ENCODE results near the gene KLF9.

Gene KLF9

DNA sequence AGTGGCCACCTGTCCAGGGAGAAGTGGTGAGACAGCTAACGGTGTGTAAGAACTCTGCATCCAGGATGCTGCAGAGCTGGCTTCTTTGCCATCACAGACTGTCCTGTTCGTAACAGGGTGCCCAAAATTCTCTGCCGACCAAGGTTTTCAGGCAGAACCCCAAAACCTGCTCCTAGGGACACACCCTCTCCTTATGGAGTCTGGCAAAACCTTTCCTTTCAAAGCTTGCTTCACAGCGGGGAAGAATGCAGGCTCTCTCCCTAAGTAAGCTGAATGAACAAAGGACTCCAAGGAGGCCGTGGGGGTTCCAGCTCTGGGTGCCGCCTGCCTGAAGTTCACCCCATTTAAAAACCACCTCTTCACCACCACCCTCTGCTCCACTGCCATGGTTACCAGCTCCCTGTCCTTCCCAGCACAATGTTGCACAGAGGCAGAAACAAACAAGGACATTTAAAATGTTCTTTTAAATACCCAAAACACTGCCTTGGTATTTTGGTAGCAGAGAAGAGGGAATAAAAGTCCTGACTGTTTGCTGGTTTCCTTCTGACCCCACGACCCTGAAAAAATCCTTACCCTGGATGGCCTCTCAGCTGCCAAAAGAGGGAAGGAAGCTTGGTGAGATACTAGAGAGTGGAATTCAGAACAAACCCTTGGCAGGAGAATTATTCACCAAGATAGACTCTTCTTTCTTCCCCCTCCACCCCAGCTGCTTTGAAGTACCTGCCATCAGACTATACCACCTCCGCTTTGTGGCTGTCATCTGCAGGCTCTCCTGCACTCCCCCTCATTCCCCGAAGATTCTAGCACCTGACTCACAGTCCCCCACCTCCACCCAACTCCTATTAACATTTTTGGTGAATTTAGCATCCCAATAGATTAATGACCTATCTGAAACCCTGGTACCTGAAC is 7.1 kb upstream of the KLF9 start:
- DNase-seq: no peak

DNA sequence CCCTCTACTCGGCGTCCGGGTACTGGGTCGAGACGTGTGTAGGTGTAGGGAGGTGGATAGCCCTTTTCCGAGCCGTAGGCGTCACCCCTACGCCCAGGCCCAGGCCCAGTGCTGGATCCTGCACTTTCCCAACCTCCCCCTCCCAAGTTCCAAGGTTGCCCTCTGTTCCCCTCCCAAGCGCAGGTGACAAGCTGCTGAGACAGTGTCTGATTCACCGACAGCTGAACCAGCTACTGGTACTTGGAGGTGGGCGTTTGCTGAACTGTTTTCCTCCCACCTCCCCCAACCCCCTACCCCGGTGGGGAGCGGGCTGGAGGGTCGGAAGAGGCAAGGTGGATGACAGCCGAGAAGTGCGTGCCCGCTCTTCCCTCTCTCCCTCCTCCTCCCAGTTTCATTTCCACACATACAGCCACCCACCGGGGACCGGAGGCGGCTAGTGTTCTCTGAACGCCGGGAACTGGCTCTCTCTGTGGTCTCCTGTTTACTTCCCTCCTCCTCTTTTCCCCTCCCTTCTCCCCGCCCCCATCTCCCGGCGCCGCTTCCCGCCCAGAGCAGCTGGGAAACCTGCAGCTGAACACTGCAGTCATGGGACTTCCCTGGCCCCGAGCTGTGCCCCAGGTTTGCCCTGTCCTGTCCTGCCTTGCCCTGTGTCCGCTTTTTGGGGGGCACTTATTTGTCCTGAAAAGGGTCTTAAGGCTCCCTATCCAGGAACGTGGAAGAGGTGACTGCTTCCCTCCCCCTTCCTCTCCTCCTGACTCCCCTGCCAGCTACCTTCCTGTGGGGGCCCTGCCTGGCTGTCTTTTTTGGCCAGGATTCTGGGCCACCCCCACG is 6.2 kb upstream of the KLF9 start:
- no peak for DNase-seq

DNA sequence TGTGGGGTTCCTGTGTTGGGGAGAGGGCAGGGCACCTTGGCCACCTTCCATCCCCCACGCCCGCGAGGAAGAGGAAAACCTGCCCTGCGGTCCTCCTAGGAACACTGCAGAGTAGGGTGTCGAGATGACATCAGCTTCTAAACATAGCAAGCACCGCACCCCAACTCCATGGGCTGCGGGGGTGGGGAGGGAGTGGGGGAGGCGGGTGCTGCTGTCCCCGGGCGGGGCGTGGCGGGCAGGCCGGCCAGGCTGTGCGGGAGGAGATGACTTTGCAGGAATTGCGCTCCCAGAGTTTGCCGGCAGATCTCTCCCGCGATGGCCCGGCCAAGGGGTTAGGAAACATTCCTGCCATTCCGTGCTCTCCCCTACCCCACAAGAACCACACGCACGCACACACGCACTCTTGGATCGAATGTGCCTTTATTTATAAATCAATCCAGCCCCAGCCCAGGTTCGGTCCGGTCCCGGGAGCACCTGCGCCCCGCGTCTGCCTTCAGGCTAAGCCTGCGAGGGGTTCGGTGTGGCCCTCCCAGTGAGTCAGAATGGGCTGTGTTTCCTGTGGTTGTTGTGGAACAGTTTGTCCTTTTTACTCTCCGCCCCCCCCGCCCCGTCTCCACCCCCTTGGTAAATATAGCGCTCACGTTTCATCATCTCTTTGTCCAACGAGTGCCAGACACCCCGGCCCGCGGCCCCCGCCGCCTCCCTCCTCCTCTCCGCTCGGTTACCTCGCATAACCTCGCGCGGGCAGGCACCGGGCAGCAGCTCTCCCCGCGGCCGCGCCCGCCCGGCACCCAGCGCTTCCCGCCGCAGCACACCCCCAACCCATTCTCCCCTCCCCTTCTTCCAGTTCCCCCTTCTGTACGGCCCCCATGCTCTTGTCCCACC is 5.3 kb upstream of the KLF9 start:
- peak; percentile 94 for DNase-seq

DNA sequence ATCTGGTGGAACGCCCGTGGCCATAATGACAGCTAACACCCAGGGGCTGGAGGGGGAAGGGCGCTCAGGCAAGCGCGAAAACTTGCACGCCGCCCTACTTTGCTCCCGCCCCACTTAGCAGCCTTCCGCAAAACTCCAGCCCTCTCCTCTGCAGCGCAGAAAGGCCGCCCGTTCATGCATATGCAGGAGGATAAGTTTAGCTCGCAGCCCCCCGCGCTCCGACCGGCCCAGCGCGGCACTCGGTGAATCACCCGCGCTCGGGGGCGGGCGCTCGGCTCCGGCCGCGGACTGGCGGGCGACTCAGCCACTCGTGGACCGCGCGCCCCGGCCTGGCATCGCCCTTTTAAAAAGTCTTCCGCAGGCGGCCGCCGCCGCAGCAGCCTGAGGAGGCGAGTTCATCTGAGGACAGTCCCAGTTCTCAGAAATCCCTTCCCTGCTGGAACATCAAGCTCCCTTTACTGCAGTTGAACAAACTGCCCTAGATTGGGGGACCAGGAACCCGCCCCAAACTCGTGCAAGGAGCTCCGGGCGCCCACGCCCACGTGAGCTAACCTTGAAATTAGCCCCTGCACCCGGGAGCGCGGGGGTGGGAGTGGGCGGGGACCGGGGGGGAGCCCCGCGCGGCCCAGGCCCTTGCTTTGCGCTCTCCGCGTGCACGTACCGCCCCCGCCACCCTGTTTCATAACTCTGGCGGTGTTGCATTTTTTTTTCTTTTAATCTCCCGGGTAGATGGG is 4.5 kb upstream of the KLF9 start:
- DNase-seq: peak; percentile 89

DNA sequence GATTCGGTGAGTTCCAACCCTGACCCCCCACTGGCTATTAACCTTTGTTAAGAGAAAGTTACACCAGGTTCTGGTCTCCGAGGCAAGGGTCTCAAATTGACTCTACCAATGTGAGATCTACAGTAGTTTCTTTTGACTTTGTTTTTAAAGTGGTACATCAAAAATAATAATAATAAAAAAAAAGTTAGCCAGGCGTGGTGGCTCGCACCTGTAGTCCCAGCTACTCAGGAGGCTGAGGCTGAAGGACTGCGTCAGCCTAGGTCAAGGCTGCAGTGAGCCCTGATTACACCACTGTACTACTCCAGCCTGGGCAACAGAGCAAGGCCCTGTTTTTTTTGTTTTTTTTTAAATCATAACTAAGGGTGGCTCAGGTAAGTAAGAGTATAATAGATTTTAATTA is 1.0 kb upstream of the KLF9 start:
- DNase-seq: no peak

DNA sequence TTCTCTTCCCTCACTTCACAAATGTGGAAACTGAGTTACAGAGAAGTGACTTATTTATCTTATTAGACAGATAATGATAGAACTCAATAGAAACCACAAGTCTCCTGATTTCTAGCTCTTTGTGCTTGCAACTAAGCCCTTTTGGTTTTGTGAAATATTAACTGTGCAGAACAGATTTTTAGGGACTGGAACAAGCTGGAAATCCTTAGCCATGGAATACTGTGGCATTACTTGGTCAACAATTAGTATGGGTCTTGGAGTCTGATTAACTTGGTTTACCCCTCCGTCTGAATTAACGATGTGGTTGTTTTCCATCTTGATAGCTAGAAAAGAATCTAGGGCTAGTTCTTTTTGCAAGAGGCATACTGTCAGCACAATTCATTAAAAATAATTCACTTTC is 584 bp upstream of the KLF9 start:
- no peak for DNase-seq

DNA sequence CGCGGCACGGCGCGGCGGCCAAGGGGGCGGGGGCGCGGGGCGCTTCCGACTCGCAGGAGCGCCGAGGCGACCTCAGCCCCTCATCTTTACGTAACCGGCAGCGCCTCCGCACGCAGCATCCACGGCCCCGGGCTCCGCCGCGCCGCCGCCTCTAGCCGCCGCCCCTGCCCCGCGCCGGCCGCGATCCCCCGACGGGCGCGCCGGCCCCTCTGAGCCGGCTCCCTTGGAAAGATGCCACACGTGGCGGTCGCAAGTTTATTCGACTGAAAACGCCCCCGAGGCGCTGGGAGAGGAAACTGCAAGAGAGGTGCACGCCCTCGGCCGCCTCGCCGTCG is 1.0 kb downstream of the KLF9 start:
- DNase-seq: peak; percentile 65

DNA sequence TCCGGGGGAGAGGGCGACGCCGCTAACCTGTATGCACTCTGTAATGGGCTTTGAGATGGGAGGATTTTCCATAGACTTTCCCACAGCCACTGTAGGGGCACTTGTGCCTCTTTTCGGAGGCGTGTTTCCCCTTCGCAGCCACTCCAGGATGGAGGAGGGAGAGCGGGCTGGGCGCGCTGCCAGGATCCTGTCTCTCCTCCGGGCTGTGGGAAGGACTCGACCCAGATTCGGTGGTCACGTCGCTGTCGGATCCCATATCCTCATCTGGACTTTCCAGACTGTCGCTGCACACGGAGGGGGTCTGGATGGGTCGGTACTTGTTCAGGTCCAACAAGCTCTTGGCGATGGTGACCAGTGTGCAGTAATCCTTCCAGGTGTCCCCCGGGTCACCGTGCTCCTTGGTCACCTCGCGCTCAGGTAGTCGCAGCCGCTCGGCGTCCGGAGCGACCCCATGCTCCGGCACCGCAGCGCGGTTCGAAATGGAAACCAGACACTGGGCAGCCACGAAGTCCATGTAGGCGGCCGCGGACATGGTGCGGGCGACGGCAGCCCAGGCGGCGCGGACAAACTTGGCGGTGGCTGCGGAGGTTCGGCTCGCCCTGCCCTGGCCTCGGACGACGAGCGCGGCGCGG is 1.5 kb downstream of the KLF9 start:
- DNase-seq: peak; percentile 68

DNA sequence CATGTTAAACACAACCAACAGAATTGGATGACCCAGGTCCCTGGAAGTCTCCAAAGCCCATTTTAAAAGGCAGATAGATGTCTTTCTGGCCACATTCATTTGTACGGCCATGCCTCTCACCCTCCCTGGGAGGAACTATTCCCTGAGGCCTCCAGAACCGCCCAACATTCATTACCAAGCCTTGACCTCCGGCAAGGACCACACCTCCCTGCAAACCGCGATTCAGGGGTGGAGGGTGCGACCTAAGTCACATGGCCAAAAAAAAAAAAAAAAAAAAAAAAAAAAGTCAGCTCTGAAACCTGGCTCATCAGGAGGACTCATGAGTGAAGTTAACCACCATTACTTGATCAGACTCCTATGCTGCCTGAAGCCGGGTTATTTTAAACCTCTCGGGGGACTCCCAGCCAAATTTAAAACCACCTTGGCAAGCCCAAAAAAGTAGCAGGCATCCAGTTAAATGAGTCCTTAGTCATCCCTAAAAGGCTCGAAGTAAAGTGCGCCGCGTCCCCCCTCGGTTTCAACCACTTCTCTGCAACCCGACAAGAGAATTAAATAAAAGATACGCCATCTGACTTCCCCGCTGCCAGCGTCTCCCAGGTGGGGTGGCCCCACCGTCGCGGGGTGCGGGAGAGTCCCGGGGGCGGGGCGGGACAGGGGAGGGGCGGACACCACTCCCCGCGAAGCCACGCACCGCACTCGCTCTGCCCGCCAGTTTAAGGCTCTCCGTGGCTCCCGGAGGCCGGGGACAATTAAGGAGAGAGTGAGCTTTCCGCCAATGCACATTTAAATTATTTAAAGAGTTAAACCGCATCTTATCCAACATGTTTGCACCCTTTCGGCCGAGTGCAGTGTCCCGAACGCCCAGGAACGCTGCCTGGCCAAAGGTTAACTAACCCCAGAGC is 2.3 kb downstream of the KLF9 start:
- DNase-seq: peak; percentile 44

DNA sequence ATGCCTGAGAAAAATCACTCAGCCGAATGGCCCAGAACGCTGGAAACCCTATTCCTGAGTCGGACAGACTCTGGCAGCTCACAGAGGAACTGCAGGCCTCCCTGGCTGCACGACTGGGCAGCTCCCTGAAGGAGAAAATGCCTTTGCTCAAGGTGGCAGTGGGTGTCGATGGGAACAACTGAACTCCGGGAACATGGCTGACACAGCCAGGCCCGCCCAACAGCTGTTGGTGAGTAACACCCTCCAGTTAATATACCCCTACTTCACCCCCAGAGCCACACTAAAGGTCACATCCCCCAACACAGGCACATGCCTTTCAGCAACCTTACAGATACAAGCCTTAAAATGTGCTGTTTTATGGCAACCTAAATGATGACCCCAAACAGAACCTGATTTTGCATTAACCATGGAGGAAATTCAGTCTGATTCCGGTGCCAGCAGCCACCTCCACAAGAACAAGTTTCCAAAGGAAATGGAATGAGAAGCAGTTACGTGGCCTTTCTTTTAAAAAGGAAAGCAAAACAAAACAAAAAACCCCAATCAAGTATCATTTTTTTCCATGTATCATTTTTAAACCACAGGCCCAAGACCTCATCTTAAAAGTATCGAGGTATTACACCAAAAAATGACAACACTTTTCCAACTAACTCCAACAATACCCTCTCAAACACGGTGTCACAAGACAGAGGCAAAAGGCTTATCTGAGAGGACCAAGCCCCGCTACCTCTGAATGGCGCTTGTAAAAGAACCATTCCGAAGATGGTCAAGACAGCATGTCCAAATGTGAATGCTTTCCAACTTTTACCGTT is 3.1 kb downstream of the KLF9 start:
- no peak for DNase-seq

DNA sequence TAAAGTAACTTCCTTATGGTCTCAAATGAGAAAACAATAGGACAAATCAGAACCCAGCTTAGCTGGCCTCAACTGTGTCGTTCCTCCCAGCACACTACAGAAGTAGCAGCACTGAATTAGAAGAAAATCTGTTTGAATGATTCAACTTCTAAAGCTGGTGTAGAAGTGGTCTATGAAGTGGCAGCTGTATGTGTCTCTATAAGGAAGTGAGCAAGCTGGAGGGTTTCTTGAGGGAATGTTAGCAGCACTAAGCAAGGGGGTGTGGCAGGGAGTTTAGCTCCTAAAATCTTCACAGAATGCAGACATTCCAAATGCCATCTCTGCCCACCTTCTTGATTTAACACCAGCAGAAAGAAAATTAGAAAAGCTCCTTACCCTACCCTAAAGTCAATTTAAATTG is 4.1 kb downstream of the KLF9 start:
- DNase-seq: no peak

DNA sequence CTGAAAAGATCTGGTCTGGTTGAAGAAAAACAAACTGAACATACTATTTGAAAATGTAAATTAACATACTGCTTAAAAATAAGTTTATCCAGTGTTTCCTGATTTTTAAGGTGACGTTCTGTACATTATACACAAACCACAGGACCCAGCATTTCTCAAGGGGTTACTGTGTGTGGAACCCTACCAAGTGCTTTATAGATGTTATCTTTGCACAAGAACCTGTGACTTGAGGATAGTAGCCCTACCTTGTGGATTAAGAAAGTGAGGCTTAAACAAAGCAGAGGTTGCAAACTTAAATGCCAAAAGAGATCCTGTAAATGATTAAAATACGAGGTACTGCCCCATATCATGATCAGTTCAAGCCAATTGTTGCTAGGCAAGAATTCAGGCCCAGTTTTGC is 4.7 kb downstream of the KLF9 start:
- DNase-seq: no peak

DNA sequence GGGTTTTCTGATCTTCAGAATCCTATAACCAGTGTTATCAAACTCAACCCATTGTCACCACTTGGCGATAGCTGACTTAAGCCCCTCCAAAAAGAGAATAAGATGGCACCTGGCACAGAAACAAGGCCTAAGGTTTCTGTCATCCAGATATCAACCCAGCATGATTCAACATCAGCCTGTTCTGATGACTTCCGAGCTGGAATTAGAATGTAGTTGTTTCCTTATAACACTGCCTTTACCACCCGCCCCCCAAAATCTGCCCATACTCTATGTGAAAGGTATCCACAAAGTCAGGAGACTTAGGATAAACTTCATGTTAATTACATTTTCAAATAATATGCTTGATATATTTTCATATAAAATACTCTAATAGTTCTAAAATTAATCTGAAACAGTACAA is 5.2 kb downstream of the KLF9 start:
- no peak for DNase-seq

DNA sequence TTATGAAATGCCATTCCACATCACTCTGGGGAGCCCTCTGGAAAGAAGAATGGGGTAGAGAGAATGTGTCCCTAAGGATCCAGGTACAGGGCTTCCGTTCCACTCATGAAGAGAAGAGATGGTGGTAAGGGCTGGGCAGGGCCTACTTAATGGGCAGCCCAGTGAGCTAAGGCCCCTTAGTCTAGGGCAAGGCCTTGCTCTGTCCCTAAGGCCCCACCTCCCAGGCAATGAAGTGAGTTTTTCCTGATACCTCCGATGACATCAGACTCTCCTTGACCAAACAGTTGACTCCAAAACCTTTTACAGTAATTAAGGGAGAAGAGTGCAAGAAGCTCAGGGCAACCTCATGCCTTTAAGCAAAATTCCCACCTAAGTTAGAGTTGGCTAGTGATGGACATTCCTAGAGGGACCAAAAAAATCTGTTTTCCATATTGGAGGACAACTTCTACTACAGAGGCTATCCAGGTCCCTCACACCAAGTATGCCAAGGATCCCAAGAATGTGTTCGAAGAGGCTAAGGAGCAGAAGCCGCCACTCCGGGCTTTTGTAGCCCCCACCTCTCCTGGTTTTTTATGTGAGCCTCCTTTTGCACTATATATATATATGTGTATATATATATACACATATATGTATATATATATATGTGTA is 5.9 kb downstream of the KLF9 start:
- DNase-seq: no peak

DNA sequence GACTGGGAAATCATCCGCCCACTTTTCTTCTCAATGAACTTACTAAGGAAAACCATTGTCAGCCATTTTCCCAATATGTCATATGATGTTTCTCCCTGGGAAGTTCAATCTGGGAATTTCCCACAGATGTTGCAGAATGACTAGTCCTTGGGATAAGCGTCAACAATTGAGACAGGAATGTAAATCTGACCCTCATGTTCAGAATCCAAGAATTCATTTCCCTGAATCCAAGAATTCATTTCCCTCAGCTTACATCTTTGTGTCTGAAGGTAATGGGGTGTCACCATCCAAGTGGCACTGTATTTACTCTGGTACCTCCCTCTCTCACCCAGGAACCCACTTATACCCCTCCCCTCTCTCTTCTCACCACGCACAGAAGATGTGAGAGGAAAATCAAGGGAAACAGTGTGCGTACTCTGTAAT is 7.4 kb downstream of the KLF9 start:
- peak; percentile 40 for DNase-seq

DNA sequence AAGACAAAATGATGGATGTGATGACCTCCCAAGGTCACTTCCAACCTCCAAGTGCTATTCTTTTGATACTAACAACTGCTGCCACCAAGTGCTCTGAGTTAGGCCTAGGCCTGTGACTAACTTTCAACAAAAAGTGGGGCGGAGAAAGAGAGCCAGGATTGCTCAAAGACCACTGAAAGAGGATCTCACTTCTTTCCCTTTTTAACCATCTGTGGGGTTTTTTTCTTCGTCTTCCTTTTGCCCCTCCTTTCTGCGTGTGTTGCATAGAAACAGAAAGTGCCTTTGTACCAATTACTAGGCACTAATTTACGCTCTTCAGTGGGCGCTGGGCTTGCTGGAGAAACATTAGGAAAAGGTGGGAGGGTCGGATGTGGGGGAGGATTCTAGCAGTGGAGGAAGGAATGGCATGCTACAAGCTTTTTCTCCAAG is 8.0 kb downstream of the KLF9 start:
- no peak for DNase-seq

DNA sequence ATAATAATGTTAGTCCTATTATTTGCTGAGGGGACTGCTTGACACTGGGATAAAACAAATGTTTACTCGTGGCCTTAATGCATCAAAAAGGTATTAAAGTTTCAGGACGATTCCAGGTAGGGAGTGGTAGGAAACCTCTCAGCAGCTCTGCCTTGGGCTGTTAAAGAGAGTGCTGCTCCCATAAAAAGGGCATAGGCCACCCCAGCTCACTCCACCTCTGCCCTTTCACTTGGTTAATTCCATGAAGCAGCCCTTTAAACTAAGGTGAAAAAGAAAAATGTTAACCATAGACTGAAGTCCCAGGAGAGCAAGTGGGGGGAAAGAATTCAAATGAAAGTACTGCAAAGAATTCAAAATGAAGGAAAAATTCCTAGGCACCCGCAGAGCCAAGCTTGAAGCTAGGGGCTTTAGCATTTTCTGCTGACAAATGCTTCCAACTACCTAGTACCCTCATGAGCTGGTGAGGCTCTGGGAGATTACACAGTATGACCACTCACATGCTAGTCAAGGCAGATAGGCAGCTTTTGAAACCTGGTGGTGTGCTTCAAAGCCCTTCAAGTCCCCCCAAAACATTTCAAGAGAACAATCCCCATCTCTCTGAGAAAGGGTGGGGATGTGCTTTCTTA is 8.5 kb downstream of the KLF9 start:
- no peak for DNase-seq

DNA sequence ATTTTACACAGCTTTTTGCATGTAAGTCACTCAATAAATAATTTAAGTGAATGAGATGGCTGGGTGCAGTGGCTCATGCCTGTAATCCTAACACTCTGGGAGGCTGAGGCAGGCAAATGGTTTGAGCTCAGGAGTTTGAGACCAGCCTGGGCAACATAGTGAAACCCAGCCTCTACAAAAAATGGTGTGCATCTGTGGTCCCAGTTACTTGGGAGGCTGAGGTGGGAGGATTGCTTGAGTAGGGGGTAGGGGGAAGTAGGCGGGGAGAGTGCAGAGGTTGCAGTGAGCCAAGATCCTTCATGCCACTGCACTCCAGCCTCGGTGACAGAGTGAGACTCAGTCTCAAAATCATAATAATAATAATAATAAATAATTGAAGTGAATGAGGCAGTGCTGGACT is 10.2 kb downstream of the KLF9 start:
- DNase-seq: no peak

DNA sequence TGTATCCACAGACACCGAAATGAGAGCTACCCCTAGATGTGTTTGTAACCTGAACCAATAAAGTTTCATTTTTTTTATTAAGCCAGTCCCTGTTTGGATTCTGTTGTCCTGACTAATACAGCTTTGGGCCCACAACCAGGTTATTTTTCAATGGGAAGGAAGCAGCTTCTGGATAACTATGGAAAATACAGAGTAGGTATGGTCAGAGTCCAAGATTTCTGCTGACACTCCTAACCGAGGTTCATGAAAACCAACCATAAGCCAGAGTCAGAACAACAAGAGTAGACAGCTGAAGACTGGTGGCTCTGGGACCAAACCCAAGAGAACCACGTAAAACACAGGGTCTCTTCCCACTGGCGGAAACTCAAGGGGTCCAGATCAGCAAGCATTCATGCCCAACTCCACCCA is 10.8 kb downstream of the KLF9 start:
- no peak for DNase-seq
